ENCODE measurements around the gene ACSL6.

Gene ACSL6, protein sequence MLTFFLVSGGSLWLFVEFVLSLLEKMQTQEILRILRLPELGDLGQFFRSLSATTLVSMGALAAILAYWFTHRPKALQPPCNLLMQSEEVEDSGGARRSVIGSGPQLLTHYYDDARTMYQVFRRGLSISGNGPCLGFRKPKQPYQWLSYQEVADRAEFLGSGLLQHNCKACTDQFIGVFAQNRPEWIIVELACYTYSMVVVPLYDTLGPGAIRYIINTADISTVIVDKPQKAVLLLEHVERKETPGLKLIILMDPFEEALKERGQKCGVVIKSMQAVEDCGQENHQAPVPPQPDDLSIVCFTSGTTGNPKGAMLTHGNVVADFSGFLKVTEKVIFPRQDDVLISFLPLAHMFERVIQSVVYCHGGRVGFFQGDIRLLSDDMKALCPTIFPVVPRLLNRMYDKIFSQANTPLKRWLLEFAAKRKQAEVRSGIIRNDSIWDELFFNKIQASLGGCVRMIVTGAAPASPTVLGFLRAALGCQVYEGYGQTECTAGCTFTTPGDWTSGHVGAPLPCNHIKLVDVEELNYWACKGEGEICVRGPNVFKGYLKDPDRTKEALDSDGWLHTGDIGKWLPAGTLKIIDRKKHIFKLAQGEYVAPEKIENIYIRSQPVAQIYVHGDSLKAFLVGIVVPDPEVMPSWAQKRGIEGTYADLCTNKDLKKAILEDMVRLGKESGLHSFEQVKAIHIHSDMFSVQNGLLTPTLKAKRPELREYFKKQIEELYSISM

DNA sequence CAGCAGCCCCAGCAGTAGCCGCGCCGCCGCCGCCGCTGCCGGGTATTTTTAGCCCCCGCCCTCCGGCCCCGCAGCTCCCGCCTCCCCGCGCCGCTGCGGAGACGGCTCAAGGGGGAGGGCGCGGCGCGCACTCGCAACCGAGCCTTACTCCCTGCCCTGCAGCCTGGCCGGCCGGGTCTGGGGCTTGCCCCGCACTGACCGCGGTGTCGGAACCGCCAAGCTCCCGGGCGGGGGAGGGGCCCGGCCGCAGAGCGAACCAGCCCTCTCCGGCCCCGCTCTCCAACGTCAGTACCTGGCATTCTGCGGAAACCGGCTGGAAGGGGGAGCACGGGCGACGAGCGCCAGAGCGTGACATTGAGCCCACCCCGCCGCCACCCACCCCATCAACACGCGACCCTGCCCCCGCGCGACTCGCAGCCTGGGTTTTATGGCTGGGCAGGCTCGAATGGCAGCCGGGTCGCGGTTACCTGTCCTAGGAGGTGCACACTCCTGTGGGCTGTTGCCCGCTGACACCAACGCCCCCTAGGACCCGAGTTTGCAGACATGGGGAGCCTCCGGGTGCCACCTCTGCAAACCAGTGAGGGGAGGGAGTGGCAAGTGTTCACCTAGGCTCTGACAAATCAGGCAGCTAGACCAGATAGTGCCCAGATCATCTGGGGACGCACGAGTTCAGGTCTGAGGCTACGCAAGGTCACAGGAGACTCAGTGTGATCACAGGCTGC is at the start of gene ACSL6:
Gene ACSL6, minus strand, starts transcription at position 37 of the 722 bp plus-strand sequence. CDS start 105 bp downstream, outside the sequence.
- H3K4me2 ChIP-seq (ENCODE audit: low read length) = peak within 1 kb of the TSS; percentile 48; the same call in 1 of the 2 replicates
- H3F3A ChIP-seq (ENCODE audit: control insufficient read depth, insufficient read depth) = no peaks in the 10 kb centered on the region
- no peaks in the 10 kb centered on the region for H3K79me2 ChIP-seq (ENCODE audit: control insufficient read depth, low read length)
- no peaks in the 10 kb centered on the region for H4K20me1 ChIP-seq (ENCODE audit: control insufficient read depth, insufficient read depth, low read depth, low read length)
- H3K36me3 ChIP-seq (ENCODE audit: control insufficient read depth, low read length) = no peaks in the 10 kb centered on the region
- TF ChIP-seq, protein P1, sequence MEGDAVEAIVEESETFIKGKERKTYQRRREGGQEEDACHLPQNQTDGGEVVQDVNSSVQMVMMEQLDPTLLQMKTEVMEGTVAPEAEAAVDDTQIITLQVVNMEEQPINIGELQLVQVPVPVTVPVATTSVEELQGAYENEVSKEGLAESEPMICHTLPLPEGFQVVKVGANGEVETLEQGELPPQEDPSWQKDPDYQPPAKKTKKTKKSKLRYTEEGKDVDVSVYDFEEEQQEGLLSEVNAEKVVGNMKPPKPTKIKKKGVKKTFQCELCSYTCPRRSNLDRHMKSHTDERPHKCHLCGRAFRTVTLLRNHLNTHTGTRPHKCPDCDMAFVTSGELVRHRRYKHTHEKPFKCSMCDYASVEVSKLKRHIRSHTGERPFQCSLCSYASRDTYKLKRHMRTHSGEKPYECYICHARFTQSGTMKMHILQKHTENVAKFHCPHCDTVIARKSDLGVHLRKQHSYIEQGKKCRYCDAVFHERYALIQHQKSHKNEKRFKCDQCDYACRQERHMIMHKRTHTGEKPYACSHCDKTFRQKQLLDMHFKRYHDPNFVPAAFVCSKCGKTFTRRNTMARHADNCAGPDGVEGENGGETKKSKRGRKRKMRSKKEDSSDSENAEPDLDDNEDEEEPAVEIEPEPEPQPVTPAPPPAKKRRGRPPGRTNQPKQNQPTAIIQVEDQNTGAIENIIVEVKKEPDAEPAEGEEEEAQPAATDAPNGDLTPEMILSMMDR (IDR thresholded peaks at IDR 0.05; ENCODE audit: low read depth, low read length, poor library complexity, severe bottlenecking) = no peak
- TF ChIP-seq EZH2phosphoT487 (IDR thresholded peaks at IDR 0.05; ENCODE audit: borderline replicate concordance, low read length) = no peak
- H3K9me3 ChIP-seq (ENCODE audit: control insufficient read depth, insufficient read depth, low read length) = no peaks in the 10 kb centered on the region
- H3K4me3 ChIP-seq (ENCODE audit: low read length) = peak within 1 kb of the TSS; percentile 43
- no peaks in the 10 kb centered on the region for H3K4me1 ChIP-seq (ENCODE audit: control insufficient read depth, low read length)
- no peak within 1 kb of the TSS for H3K27ac ChIP-seq (ENCODE audit: low read depth, low read length)
- no peaks in the 10 kb centered on the region for H3K9me2 ChIP-seq (replicated peaks; ENCODE audit: control insufficient read depth, low read length)
- peaks cover 29% of the 10 kb centered on the region for H3K27me3 ChIP-seq (ENCODE audit: control insufficient read depth, low read length)

DNA sequence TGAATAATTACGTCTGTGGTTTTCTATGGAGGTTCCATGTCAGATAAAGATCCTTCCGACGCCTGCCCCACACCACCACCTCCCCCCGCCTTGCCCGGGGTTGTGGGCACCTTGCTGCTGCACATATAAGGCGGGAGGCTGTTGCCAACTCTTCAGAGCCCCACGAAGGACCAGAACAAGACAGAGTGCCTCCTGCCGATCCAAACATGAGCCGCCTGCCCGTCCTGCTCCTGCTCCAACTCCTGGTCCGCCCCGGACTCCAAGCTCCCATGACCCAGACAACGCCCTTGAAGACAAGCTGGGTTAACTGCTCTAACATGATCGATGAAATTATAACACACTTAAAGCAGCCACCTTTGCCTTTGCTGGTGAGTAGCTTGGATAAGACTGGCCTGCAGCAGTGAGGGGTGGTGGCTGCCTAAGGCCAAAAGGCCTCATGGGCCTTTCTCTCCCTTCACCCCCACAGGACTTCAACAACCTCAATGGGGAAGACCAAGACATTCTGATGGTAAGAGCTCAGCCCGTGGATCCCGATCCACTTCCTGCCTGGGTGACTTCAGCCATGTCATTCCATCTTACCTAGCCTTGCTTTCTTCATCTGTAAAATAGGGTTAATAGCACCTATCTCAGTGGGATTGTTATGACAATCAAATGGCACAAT is 49.2 kb upstream of the ACSL6 start, which contains the start of gene IL3:
Gene IL3, plus strand, starts transcription at position 155 of the 661 bp plus-strand sequence. Its CDS starts 52 bp downstream, at position 207.
- TF ChIP-seq, protein P1 (IDR thresholded peaks at IDR 0.05; ENCODE audit: low read depth, low read length, poor library complexity, severe bottlenecking) = no peak
- TF ChIP-seq EZH2phosphoT487 (IDR thresholded peaks at IDR 0.05; ENCODE audit: borderline replicate concordance, low read length) = no peak

DNA sequence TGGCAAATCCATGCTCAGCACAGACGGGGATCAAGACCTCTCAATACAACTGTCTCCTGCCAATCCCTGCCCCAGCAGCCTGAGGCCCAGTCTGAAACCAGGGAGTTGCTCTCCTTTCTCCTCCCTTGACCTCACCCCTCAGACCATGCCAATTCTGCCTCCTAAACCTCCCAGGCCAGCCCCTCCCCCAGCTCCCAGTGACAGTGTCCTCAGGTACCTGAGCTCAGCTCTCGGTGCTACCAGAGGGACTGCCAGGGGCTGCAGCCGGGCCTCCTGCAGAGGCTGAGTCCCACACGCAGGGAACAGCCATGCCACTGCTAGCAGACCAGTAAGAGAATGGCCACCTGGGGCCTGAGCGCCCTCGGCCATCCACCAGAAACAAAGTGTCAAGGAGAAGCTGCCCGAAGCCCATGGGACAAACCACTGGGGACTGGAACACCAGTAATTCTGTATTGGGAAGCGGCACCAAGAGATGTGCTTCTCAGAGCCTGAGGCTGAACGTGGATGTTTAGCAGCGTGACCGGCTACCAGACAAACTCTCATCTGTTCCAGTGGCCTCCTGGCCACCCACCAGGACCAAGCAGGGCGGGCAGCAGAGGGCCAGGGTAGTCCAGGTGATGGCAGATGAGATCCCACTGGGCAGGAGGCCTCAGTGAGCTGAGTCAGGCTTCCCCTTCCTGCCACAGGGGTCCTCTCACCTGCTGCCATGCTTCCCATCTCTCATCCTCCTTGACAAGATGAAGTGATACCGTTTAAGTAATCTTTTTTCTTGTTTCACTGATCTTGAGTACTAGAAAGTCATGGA is 48.4 kb upstream of the ACSL6 start:
- TF ChIP-seq, protein P1 (IDR thresholded peaks at IDR 0.05; ENCODE audit: low read depth, low read length, poor library complexity, severe bottlenecking) = no peak
- TF ChIP-seq EZH2phosphoT487 (IDR thresholded peaks at IDR 0.05; ENCODE audit: borderline replicate concordance, low read length) = no peak
- H3K79me2 ChIP-seq (ENCODE audit: control insufficient read depth, low read length) = no peaks in the 10 kb centered on the region
- no peak overlapping the region for H3K4me2 ChIP-seq (ENCODE audit: low read length)
- H3K9me2 ChIP-seq (replicated peaks; ENCODE audit: control insufficient read depth, low read length) = no peaks in the 10 kb centered on the region
- H4K20me1 ChIP-seq (ENCODE audit: control insufficient read depth, insufficient read depth, low read depth, low read length) = no peaks in the 10 kb centered on the region
- H3K27ac ChIP-seq (ENCODE audit: low read depth, low read length) = no peak overlapping the region
- no peaks in the 10 kb centered on the region for H3K27me3 ChIP-seq (ENCODE audit: control insufficient read depth, low read length)
- H3K36me3 ChIP-seq (ENCODE audit: control insufficient read depth, low read length) = no peaks in the 10 kb centered on the region
- no peak overlapping the region for H3K4me3 ChIP-seq (ENCODE audit: low read length)
- H3F3A ChIP-seq (ENCODE audit: control insufficient read depth, insufficient read depth) = no peaks in the 10 kb centered on the region
- H3K4me1 ChIP-seq (ENCODE audit: control insufficient read depth, low read length) = no peaks in the 10 kb centered on the region
- H3K9me3 ChIP-seq (ENCODE audit: control insufficient read depth, insufficient read depth, low read length) = no peaks in the 10 kb centered on the region

More for the DNA sequence above, 49.2 kb upstream of the ACSL6 start, which contains the start of gene IL3:
- no peaks in the 10 kb centered on the region for H3K79me2 ChIP-seq (ENCODE audit: control insufficient read depth, low read length)
- no peak within 1 kb of the TSS for H3K4me2 ChIP-seq (ENCODE audit: low read length)
- no peaks in the 10 kb centered on the region for H3K9me2 ChIP-seq (replicated peaks; ENCODE audit: control insufficient read depth, low read length)
- H3K4me1 ChIP-seq (ENCODE audit: control insufficient read depth, low read length) = no peaks in the 10 kb centered on the region
- no peaks in the 10 kb centered on the region for H3F3A ChIP-seq (ENCODE audit: control insufficient read depth, insufficient read depth)
- no peak within 1 kb of the TSS for H3K4me3 ChIP-seq (ENCODE audit: low read length)
- H3K27ac ChIP-seq (ENCODE audit: low read depth, low read length) = no peak within 1 kb of the TSS
- H3K27me3 ChIP-seq (ENCODE audit: control insufficient read depth, low read length) = no peaks in the 10 kb centered on the region
- H4K20me1 ChIP-seq (ENCODE audit: control insufficient read depth, insufficient read depth, low read depth, low read length) = no peaks in the 10 kb centered on the region
- H3K36me3 ChIP-seq (ENCODE audit: control insufficient read depth, low read length) = no peaks in the 10 kb centered on the region
- H3K9me3 ChIP-seq (ENCODE audit: control insufficient read depth, insufficient read depth, low read length) = no peaks in the 10 kb centered on the region
